Measurements from ENCODE around the gene HDAC9.

GRCh38 chr7:18566205-18566604 lies 70.7 kb downstream of the HDAC9 start:
- TF ChIP-seq CTCF (IDR thresholded peaks at IDR 0.05) = no peak
- TF ChIP-seq ZFX (IDR thresholded peaks at IDR 0.05; ENCODE audit: borderline replicate concordance) = no peak

All from 22Rv1 (cell line).